Neural cell (in vitro differentiated cells): Measurements from ENCODE around the gene GLI3.

ENCODE experiments used
- EP300 ChIP-seq: fragments of 450-650 bp; conservative IDR thresholded peaks from 2 replicates; pipeline ENCODE4 v1.6.1; 2014; ENCODE audit warnings: antibody characterized with exemption, mild to moderate bottlenecking, moderate library complexity; ENCODE audit not compliant: poor library complexity, severe bottlenecking
- RAD21 ChIP-seq: fragments of 450-650 bp; conservative IDR thresholded peaks from 2 replicates; pipeline ENCODE4 v1.6.1; 2014; ENCODE audit warnings: antibody characterized with exemption, mild to moderate bottlenecking, moderate library complexity
- TAF1 ChIP-seq: IDR thresholded peaks from 2 replicates; pipeline ENCODE4 v1.6.1; 2012; ENCODE audit warnings: low read depth
- TF ChIP-seq, protein P1 (sequence below): fragments of 450-650 bp; IDR thresholded peaks from 2 replicates; pipeline ENCODE4 v1.5.1; 2014; ENCODE audit warnings: antibody characterized with exemption, mild to moderate bottlenecking, moderate library complexity; ENCODE audit not compliant: poor library complexity, severe bottlenecking
- TF ChIP-seq, protein P2 (sequence below): IDR thresholded peaks from 2 replicates; pipeline ENCODE4 v1.6.1; 2012; ENCODE audit warnings: borderline replicate concordance

DNA sequence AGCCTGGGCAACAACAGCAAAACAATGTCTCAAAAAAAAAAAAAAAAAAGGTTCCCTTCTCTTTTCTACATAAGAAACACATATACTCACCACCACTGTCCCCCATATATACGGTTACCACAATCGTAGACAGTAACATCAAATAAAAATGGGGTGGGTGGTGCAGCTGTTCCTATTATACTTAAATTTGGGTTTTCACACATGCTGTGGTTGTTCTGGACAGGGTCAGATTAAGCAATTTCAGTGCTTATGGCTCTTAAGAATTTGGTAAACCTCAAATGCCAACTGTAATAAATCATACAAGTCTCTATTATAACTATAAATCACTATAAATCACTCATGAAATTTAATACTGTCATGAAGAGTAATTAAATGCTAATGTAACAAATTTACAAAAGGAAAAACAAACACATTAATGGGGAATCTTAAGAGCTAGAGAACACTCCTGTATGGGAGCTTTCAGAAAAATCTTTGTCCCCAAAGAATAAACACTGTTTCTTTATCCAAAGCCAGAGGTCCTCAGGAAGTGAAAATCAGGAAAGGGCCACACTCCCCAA lies 143.6 kb downstream of the GLI3 start:
- TF ChIP-seq, protein P1, sequence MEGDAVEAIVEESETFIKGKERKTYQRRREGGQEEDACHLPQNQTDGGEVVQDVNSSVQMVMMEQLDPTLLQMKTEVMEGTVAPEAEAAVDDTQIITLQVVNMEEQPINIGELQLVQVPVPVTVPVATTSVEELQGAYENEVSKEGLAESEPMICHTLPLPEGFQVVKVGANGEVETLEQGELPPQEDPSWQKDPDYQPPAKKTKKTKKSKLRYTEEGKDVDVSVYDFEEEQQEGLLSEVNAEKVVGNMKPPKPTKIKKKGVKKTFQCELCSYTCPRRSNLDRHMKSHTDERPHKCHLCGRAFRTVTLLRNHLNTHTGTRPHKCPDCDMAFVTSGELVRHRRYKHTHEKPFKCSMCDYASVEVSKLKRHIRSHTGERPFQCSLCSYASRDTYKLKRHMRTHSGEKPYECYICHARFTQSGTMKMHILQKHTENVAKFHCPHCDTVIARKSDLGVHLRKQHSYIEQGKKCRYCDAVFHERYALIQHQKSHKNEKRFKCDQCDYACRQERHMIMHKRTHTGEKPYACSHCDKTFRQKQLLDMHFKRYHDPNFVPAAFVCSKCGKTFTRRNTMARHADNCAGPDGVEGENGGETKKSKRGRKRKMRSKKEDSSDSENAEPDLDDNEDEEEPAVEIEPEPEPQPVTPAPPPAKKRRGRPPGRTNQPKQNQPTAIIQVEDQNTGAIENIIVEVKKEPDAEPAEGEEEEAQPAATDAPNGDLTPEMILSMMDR = no peak
- TF ChIP-seq TAF1 (no peak), RAD21 (no peak), EP300 (no peak)
- TF ChIP-seq, protein P2, sequence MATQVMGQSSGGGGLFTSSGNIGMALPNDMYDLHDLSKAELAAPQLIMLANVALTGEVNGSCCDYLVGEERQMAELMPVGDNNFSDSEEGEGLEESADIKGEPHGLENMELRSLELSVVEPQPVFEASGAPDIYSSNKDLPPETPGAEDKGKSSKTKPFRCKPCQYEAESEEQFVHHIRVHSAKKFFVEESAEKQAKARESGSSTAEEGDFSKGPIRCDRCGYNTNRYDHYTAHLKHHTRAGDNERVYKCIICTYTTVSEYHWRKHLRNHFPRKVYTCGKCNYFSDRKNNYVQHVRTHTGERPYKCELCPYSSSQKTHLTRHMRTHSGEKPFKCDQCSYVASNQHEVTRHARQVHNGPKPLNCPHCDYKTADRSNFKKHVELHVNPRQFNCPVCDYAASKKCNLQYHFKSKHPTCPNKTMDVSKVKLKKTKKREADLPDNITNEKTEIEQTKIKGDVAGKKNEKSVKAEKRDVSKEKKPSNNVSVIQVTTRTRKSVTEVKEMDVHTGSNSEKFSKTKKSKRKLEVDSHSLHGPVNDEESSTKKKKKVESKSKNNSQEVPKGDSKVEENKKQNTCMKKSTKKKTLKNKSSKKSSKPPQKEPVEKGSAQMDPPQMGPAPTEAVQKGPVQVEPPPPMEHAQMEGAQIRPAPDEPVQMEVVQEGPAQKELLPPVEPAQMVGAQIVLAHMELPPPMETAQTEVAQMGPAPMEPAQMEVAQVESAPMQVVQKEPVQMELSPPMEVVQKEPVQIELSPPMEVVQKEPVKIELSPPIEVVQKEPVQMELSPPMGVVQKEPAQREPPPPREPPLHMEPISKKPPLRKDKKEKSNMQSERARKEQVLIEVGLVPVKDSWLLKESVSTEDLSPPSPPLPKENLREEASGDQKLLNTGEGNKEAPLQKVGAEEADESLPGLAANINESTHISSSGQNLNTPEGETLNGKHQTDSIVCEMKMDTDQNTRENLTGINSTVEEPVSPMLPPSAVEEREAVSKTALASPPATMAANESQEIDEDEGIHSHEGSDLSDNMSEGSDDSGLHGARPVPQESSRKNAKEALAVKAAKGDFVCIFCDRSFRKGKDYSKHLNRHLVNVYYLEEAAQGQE = no peak
